ENCODE data around the gene OR10G3.

- TF ChIP-seq MAFK (conservative IDR thresholded peaks at IDR 0.05 in 1 of 2, IDR thresholded peaks at IDR 0.05 in 1 of 2; ENCODE audit: low read length in 2 of 2) = no peak
- TF ChIP-seq TAF1 (CRISPR knock-in tag; IDR thresholded peaks at IDR 0.05) = no peak
- no peak for TF ChIP-seq TARDBP (CRISPR knock-in tag; IDR thresholded peaks at IDR 0.05)
- no peak for TF ChIP-seq CBX1 (IDR thresholded peaks at IDR 0.05; ENCODE audit: low read depth)
- no peak for TF ChIP-seq ZFX (CRISPR knock-in tag; IDR thresholded peaks at IDR 0.05; ENCODE audit: low read depth)
- no peak for TF ChIP-seq NR1H2 (CRISPR knock-in tag; IDR thresholded peaks at IDR 0.05; ENCODE audit: borderline replicate concordance, low read depth)
These were observed 21.1 kb downstream of the OR10G3 start for GRCh38 chr14:21558703-21559170.

Data from HepG2 (cell line).